SH-SY5Y (cell line): ENCODE results near the gene GAB1.
A peak's percentile ranks its signal among the peaks of the same experiment; 100 is the strongest.

Experiments
- GATA2 ChIP-seq: IDR thresholded peaks from 2 replicates; pipeline ENCODE4 v1.6.1; 2011; ENCODE audit warnings: mild to moderate bottlenecking, low read depth, low read length
- GATA3 ChIP-seq: IDR thresholded peaks from 2 replicates; pipeline ENCODE4 v1.6.1; 2011; ENCODE audit warnings: low read depth, mild to moderate bottlenecking, low read length, moderate library complexity

The GAB1 gene

DNA sequence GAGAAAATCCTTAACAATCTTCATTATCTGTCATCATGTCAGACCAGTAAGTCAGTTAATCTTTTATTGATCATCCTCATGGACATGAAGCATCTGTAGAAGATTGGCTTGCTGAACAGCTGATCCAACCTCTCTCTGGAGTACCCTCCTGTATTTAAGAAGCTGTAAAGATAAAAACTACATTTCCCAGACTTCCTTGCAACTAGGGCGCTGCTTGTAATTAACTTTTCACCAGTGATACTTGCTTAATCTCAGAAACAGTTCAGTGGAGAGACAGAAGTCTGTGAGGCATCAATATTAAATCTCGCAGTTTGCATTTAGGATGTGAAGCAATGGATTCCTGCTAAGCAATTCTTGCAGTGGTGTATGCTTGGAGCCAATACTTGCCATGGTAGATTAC, 140.8 kb downstream of the GAB1 start:
- TF ChIP-seq GATA3 (no peak), GATA2 (no peak)

DNA sequence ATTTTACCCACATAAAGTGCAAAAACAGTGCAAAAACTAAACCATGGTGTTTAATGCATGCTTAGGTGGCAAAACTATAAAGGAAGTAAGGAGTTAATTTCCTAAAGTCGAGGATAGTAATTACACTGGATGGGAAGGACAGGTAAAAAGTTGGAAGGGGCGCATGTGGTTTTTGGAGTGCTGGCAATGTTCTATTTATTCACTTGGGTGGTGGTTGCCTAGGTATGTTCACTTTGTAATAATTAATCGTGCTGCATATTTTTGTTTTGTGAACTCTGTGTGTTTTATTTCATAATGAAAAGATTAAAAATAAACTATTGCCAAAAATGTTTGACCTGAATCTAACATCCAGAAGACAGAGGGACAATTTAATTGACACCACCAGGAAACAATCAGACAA, 144.7 kb downstream of the GAB1 start:
- TF ChIP-seq GATA3 (no peak), GATA2 (no peak)

DNA sequence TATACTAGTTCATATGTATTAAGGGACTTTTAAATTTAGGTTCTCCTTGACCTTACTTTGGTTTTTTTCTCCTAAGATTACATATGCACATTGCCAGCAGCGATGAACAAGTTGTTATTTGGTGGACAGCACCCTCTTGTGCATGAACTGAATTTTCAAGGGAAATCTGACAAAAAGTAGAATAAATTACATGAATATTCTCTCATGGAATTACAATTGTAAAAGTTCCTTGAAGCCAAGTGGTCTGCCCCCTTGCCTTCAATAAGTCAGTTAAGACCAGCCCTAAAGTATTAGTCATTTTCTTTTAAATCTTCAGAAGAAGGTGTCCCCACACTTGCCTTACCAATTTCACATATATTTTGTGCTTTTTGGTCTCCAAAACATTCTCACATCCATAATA, 146.2 kb downstream of the GAB1 start:
- TF ChIP-seq GATA2 (no peak), GATA3 (no peak)

- TF ChIP-seq GATA2 (no peak), GATA3 (no peak)
These were observed 149.6 kb downstream of the GAB1 start for GRCh38 chr4:143486314-143486713.

GRCh38 chr4:143488687-143489086, 152.0 kb downstream of the GAB1 start:
- TF ChIP-seq GATA2: no peak
- TF ChIP-seq GATA3: no peak

DNA sequence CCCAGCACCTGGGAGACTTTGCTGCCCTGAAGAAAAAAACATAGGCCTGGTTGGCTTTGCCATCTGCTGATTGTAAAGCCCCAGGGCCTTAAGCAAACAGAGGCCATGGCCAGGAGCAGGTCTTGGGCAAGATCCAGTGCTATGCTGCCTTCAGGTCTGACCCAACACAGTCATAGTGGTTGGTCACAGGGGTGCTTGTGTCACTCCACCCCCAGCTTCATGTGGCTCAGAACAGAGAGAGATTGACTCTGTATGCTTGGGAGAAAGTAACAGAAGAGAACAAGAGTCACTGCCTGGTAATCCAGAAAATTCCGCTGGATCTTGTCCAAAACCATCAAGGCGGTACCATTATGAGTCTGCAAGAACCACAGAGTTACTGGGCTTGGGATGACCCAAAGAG, 152.4 kb downstream of the GAB1 start:
- TF ChIP-seq GATA2 (no peak), GATA3 (no peak)

- TF ChIP-seq GATA2 (no peak), GATA3 (no peak)
These were observed 161.3 kb downstream of the GAB1 start for GRCh38 chr4:143498021-143498420.

GRCh38 chr4:143502231-143502630, 165.6 kb downstream of the GAB1 start:
- no peak for TF ChIP-seq GATA2
- no peak for TF ChIP-seq GATA3

GRCh38 chr4:143506031-143506430, 169.4 kb downstream of the GAB1 start:
- TF ChIP-seq GATA2 (no peak), GATA3 (no peak)

DNA sequence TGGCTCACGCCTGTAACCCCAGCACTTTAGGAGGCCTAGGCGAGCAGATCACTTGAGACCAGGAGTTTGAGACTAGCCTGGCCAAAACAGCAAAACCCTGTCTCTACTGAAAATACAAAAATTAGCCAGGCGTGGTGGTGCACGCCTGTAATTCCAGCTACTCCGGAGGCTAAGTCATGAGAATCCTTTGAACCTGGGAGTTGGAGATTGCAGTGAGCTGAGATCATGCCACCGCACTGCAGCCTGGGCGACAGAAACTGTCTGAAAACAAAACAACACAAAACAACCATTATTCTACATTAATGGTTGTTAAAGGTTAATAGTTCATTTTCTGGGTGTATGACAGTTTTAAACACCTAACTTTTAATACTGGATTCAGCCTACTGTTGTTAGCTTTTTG, 175.2 kb downstream of the GAB1 start:
- TF ChIP-seq GATA3 (no peak), GATA2 (no peak)

DNA sequence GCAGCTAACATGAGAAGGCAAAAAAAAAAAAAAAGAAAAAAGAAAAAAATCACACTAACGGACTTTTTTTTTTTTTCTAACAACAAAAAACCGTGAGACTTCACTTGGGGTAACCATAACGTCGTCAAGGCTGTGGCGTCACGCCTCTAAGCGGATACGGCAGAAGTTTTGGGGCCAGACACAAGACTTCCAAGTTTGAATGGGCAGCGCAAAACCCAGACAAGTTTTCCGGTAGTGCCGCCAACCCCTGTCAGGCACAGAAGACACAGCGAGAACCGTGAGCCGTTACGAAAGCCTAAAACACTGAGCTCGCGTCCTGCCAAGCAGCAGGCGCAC, 176.3 kb downstream of the GAB1 start:
- TF ChIP-seq GATA2 (no peak), GATA3 (no peak)

DNA sequence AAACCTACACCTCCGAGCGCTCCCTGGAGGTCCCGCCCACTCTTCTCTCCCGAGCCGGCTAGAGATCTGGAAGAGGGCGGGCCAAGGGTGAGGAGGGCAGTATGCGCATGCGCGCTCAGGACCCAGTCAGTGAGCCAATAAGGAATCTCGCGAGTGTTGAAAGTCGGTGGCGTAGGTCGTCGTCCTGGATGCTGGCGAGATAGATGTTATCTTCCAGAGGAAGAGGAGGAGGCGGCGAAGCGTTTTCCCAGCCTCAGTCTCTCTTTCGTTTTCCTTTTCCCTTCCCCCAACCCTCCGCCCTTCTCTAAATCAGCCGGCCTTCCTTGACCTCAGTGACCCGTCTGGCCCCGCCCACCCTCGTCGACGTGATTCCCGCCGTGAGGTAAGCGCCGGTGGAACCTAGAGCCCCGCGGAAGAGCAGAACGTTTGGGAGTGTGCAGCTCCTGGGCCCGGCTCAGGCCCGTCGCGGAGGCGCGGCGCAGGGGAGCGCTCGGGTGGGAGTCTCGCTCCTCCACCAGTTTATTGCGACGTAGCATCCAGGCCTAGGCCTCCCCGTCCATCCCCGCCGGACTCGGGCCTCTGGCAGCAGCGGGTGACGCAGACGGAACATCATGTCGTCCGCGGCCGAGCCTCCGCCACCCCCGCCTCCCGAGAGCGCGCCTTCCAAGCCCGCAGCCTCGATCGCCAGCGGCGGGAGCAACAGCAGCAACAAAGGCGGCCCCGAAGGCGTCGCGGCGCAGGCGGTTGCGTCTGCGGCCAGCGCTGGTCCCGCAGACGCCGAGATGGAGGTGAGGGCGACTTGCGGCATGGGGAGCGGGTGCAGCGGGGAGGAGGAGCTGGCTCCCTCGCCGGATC, 176.9 kb downstream of the GAB1 start, which contains the start of gene SMARCA5:
Gene SMARCA5, plus strand, starts transcription at position 389 of the 855 bp plus-strand sequence. Its CDS starts 223 bp downstream, at position 612.
- TF ChIP-seq GATA2: peak; percentile 97
- TF ChIP-seq GATA3: peak; percentile 59; the same call in 1 of the 2 replicates

DNA sequence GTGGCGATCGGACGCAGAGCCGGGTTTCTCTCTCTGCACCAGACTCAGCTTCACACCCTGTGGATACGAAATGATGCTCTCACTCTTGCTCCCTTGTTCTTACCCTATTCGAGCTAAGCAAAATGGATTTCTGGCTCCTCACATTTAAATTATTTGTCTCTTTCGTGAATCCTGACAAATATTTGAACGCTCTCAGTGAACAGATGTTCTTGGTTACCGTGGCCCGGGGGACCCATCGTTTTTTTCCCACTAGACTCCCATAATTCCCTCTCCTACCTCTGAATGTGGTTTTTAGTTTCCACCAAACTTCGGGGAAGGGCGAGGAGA, 177.5 kb downstream of the GAB1 start:
- TF ChIP-seq GATA3 (no peak), GATA2 (no peak)

GRCh38 chr4:143514497-143514896, 177.8 kb downstream of the GAB1 start:
- TF ChIP-seq GATA3 (no peak), GATA2 (no peak)

- TF ChIP-seq GATA2: no peak
These were observed 178.2 kb downstream of the GAB1 start for GRCh38 chr4:143514901-143515300.

- TF ChIP-seq GATA2 (no peak), GATA3 (no peak)
These were observed 179.2 kb downstream of the GAB1 start for GRCh38 chr4:143515905-143516304.

GRCh38 chr4:143517764-143518163, 181.1 kb downstream of the GAB1 start:
- TF ChIP-seq GATA2: no peak
- no peak for TF ChIP-seq GATA3
